ENCODE data around the gene IPMK.
"Not testable (repeated sequence)": the region's sequence is repeated elsewhere in the genome, so short reads cannot be mapped to it uniquely, and the experiment has no call there.

IPMK gene

GRCh38 chr10:58268946-58269781 is 1.5 kb upstream of the IPMK start, which contains the start of gene CISD1:
TSS of gene CISD1 (plus strand) at chr10:58269162. CDS start at chr10:58269274, 112 bp downstream.
- DNase-seq, result peak; percentile 89 to 98 (median 92)
- intact Hi-C loops (cut with DNase I), result no loop called here

GRCh38 chr10:58268454-58268945 is 806 bp upstream of the IPMK start:
- intact Hi-C loops (cut with DNase I), result no loop called here

GRCh38 chr10:58266826-58267712 is 625 bp downstream of the IPMK start:
- intact Hi-C loops (cut with DNase I), result no loop called here
- DNase-seq, result peak in 9 of 10 donors; percentile 19 to 89 (median 32)

More at GRCh38 chr10:58268454-58268945, 806 bp upstream of the IPMK start:
- no peak for DNase-seq

GRCh38 chr10:58266003-58266825 is 1.5 kb downstream of the IPMK start:
- no peak for DNase-seq
- intact Hi-C loops (cut with DNase I), result no loop called here

- intact Hi-C loops (cut with DNase I), result no loop called here
- no peak for DNase-seq
These were observed 2.4 kb downstream of the IPMK start for GRCh38 chr10:58265249-58265648.

- intact Hi-C loops (cut with DNase I), result no loop called here
- no peak for DNase-seq
These were observed 2.9 kb downstream of the IPMK start for GRCh38 chr10:58264780-58265179.

- DNase-seq, result no peak
- intact Hi-C loops (cut with DNase I), result no loop called here
These were observed 4.9 kb downstream of the IPMK start for GRCh38 chr10:58262766-58263165.

- intact Hi-C loops (cut with DNase I), result no loop called here
These were observed 7.4 kb downstream of the IPMK start for GRCh38 chr10:58260334-58260733.

GRCh38 chr10:58258977-58259692 is 8.6 kb downstream of the IPMK start:
- DNase-seq, result no peak
- intact Hi-C loops (cut with DNase I), result no loop called here

More at GRCh38 chr10:58260334-58260733, 7.4 kb downstream of the IPMK start:
- no peak for DNase-seq

- DNase-seq; intact Hi-C loops (cut with DNase I): not testable (repeated sequence)
These were observed 11.5 kb downstream of the IPMK start for GRCh38 chr10:58256013-58256780.

- intact Hi-C loops (cut with DNase I), result no loop called here
- no peak for DNase-seq
These were observed 13.1 kb downstream of the IPMK start for GRCh38 chr10:58254644-58255043.

GRCh38 chr10:58253184-58253583 is 14.5 kb downstream of the IPMK start:
- intact Hi-C loops (cut with DNase I), result no loop called here

GRCh38 chr10:58244666-58245065 is 23.0 kb downstream of the IPMK start:
- DNase-seq; intact Hi-C loops (cut with DNase I): not testable (repeated sequence)

More at GRCh38 chr10:58253184-58253583, 14.5 kb downstream of the IPMK start:
- no peak for DNase-seq

- intact Hi-C loops (cut with DNase I); DNase-seq: not testable (repeated sequence)
These were observed 23.5 kb downstream of the IPMK start for GRCh38 chr10:58244242-58244641.

GRCh38 chr10:58243801-58244200 is 23.9 kb downstream of the IPMK start:
- peak in 1 of 10 donors; percentile 62 for DNase-seq
- intact Hi-C loops (cut with DNase I), result not testable (repeated sequence)

- peak in 1 of 10 donors; percentile 70 for DNase-seq
- intact Hi-C loops (cut with DNase I), result no loop called here
These were observed 24.4 kb downstream of the IPMK start for GRCh38 chr10:58243269-58243668.

- intact Hi-C loops (cut with DNase I), result no loop called here
These were observed 26.3 kb downstream of the IPMK start for GRCh38 chr10:58241346-58241745.

GRCh38 chr10:58240531-58240930 is 27.2 kb downstream of the IPMK start:
- no peak for DNase-seq
- intact Hi-C loops (cut with DNase I), result no loop called here

More at GRCh38 chr10:58241346-58241745, 26.3 kb downstream of the IPMK start:
- DNase-seq, result no peak
